Psoas muscle (tissue), 8 donors: Measurements from ENCODE around the gene ESYT1. TPM values are rescaled to one million over a fixed set of nuclear protein-coding genes. Genes with fewer than 3 reads are reported as not detected.

Experiments used
- ATAC-seq, 4 donors: fragments of 200-7000 bp; cut with Tn5 transposase; one replicate each; pipeline ENCODE4 v1.9.1; 2020; ENCODE audit warnings: moderate library complexity in 3 of 4, mild to moderate bottlenecking in 2 of 4
- DNase-seq, 2 donors: peaks; one replicate each; pipeline ENCODE4 v3.0.0-alpha.2; 2020
- H3K27ac ChIP-seq: fragments of 200-600 bp; one replicate; pipeline ENCODE4 v1.8.0; 2022
- H3K27me3 ChIP-seq, 3 donors: fragments of 200-600 bp in 1 of 3; one replicate each; pipeline versions ENCODE4 v1.6.1 to v1.8.0; 2013 to 2022; ENCODE audit warnings: low read length in 2 of 3, mild to moderate bottlenecking in 2 of 3, moderate library complexity in 1 of 3; ENCODE audit not compliant: insufficient read depth in 3 of 3
- H3K36me3 ChIP-seq, 2 donors: fragments of 200-600 bp in 1 of 2; one replicate each; pipeline versions ENCODE4 v1.6.1 to v1.8.0; 2013 to 2022; ENCODE audit warnings: low read depth in 1 of 2, mild to moderate bottlenecking in 1 of 2, moderate library complexity in 1 of 2; ENCODE audit not compliant: insufficient read depth in 1 of 2
- H3K4me1 ChIP-seq: fragments of 200-600 bp; one replicate; pipeline ENCODE4 v1.8.0; 2022
- H3K4me3 ChIP-seq: fragments of 200-600 bp; one replicate; pipeline ENCODE4 v1.8.0; 2022; ENCODE audit warnings: mild to moderate bottlenecking
- H3K9me3 ChIP-seq: fragments of 200-600 bp; one replicate; pipeline ENCODE4 v1.8.0; 2022
- CTCF ChIP-seq: fragments of 200-600 bp; IDR thresholded peaks from one replicate; pipeline ENCODE4 v1.8.0; 2022; ENCODE audit warnings: antibody characterized with exemption
- WGBS, 3 donors: extraction: QIAGEN DNeasy Blood & Tissue Kit; methylation state at CpG; one replicate each; pipeline versions ENCODE4 v1.1.6 to v1.1.7; 2013; 5-methylcytosine and 5-hydroxymethylcytosine counted together
- intact Hi-C, 2 donors: fragments of 100-400 bp; cut with DNase I; formaldehyde crosslinking; loops; one replicate each; pipeline versions ENCODE4 v1.11.0 to v1.14.2; 2022
- polyA plus RNA-seq, 3 donors: library from polyadenylated mRNA; stranded (reverse); fragments of 200-250 nt; gene quantifications; one replicate each; pipeline ENCODE4 v1.2.3, GENCODE V29; 2013
- total RNA-seq, 4 donors: library from RNA; stranded (reverse); fragmentation: NEBNext Ultra II Directional in 2 of 4; extraction: Animal tissue kit (Norgen Biotek cat#: 25700) in 2 of 4; gene quantifications; one replicate each; pipeline versions ENCODE4 v1.2.1 to v1.2.4, GENCODE V29; 2021 to 2023
- donor health status: healthy with polysubstance abuse.
- donor health status: DM: no; HTN: no; CAD: no; lungs with moderate emphysema.
- donor health status: Bipolar disorder and iron deficiency.
- donor health status: healthy.
- donor health status: DM: yes; HTN: yes; CAD: no.
- donor health status: DM: no; HTN: no; CAD: no.
- donor health status: DM: no; HTN: no; CAD: no.
- donor health status: DM: yes; HTN: yes; CAD: no.

Gene ESYT1
- total and polyA plus RNA-seq, 7 donors = 20.2 to 57.4 (median 40.6) TPM

GRCh38 chr12:56137853-56138571 lies 9.9 kb downstream of the ESYT1 start:
- Histone ChIP-seq H3K9me3 (no peaks in the 10 kb centered on the region), H3K27me3 (no peaks in the 10 kb centered on the region), H3K4me1 (no peaks in the 10 kb centered on the region), H3K36me3 (peaks cover 15 to 100% of the 10 kb centered on the region in 2 donors), H3K4me3 (no peak overlapping the region), H3K27ac (no peak overlapping the region)
- ATAC-seq (no peak), DNase-seq (no peak)
- TF ChIP-seq CTCF = no peak
- 93 to 95% (median 94%) methylated on average over 14 of the region's 14 CpGs for WGBS, 3 donors
- intact Hi-C loops = no loop called here

GRCh38 chr12:56141946-56142784 lies 14.1 kb downstream of the ESYT1 start:
- Histone ChIP-seq H3K36me3 (peaks cover 9 to 84% of the 10 kb centered on the region in 2 donors), H3K9me3 (no peaks in the 10 kb centered on the region), H3K27me3 (no peaks in the 10 kb centered on the region), H3K4me3 (no peak overlapping the region), H3K27ac (peak overlapping the region; percentile 16), H3K4me1 (peaks cover 3% of the 10 kb centered on the region)
- no peak for TF ChIP-seq CTCF
- 86 to 91% (median 88%) methylated on average over 19 of the region's 19 CpGs for WGBS, 3 donors
- peak in 1 of 4 donors; percentile 30 for ATAC-seq
- DNase-seq = no peak
- intact Hi-C loops = no loop called here

- peaks cover 5 to 73% of the 10 kb centered on the region in 2 donors for H3K36me3 ChIP-seq
- H3K27me3 ChIP-seq = no peaks in the 10 kb centered on the region
- no peak overlapping the region for H3K4me3 ChIP-seq
- H3K27ac ChIP-seq = peak overlapping the region; percentile 43
- intact Hi-C loops = no loop called here
- no peak for ATAC-seq
- TF ChIP-seq CTCF = no peak
- DNase-seq = no peak
- 66 to 78% (median 78%) methylated on average over 4 of the region's 4 CpGs for WGBS, 3 donors
- peaks cover 3% of the 10 kb centered on the region for H3K4me1 ChIP-seq
- no peaks in the 10 kb centered on the region for H3K9me3 ChIP-seq
Measured at GRCh38 chr12:56143217-56143616, 15.2 kb downstream of the ESYT1 start.

- H3K36me3 ChIP-seq = peaks cover under 1 to 67% of the 10 kb centered on the region in 2 donors
- intact Hi-C loops = no loop called here
- H3K9me3 ChIP-seq = no peaks in the 10 kb centered on the region
- H3K4me1 ChIP-seq = peaks cover 3% of the 10 kb centered on the region
- H3K27me3 ChIP-seq = no peaks in the 10 kb centered on the region
- no peak for TF ChIP-seq CTCF
- peak in 3 of 4 donors; percentile 20 to 47 (median 24) for ATAC-seq
- peak overlapping the region; percentile 43 for H3K27ac ChIP-seq
- 66 to 74% (median 71%) methylated on average over 8 of the region's 8 CpGs for WGBS, 3 donors
- DNase-seq = no peak
- no peak overlapping the region for H3K4me3 ChIP-seq
Measured at GRCh38 chr12:56143870-56144269, 15.8 kb downstream of the ESYT1 start.
